ENCODE data around the gene KRTAP12-3.

Gene KRTAP12-3

GRCh38 chr21:44704636-44705001 lies 46.9 kb downstream of the KRTAP12-3 start:
- DNase-seq, result no peak

GRCh38 chr21:44706026-44706705 lies 48.4 kb downstream of the KRTAP12-3 start:
- no peak for DNase-seq

GRCh38 chr21:44706706-44707581 lies 49.2 kb downstream of the KRTAP12-3 start:
- no peak for DNase-seq
